Stomach (tissue), 4 donors: ENCODE results near the gene CAB39L.

Experiments
- EP300 ChIP-seq: sonication (generic); formaldehyde crosslinking; IDR thresholded peaks from one replicate; pipeline ENCODE4 v1.6.1; 2017; ENCODE audit warnings: antibody characterized with exemption
- TF ChIP-seq, protein P1 (sequence below), 7 experiments: fragments of 450-650 bp in 4 of 7; fragments of 200-600 bp in 3 of 7; sonication (generic) in 3 of 7; IDR thresholded peaks; one replicate each; pipeline ENCODE4 v1.5.1; 2016 to 2019; ENCODE audit warnings: antibody characterized with exemption in 7 of 7, control low read depth in 2 of 7, mild to moderate bottlenecking in 1 of 7

DNA sequence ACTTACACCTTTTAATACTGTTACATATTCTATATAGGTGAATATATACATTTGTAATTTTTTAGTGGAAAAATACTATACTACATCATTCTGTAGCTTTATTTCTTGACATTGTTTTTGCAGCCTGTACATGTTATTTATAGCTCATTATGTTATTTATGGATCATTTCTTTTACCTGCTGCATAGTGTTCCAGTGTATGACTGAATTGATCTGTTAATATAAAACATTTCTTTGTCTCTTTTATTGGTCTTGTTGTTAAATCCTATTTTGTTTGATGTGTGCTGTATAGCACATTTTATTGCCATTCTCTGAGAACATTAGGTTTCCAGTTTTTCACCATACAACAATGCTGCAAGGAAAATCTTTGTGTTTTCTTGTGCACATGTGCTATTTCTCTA lies 2.6 kb upstream of the CAB39L start:
- TF ChIP-seq, protein P1, sequence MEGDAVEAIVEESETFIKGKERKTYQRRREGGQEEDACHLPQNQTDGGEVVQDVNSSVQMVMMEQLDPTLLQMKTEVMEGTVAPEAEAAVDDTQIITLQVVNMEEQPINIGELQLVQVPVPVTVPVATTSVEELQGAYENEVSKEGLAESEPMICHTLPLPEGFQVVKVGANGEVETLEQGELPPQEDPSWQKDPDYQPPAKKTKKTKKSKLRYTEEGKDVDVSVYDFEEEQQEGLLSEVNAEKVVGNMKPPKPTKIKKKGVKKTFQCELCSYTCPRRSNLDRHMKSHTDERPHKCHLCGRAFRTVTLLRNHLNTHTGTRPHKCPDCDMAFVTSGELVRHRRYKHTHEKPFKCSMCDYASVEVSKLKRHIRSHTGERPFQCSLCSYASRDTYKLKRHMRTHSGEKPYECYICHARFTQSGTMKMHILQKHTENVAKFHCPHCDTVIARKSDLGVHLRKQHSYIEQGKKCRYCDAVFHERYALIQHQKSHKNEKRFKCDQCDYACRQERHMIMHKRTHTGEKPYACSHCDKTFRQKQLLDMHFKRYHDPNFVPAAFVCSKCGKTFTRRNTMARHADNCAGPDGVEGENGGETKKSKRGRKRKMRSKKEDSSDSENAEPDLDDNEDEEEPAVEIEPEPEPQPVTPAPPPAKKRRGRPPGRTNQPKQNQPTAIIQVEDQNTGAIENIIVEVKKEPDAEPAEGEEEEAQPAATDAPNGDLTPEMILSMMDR (IDR thresholded peaks at IDR 0.05), result no peak
- TF ChIP-seq EP300, result no peak
